ENCODE results near the gene PKD2L2.
A peak's percentile ranks its signal among the peaks of the same experiment; 100 is the strongest.
"Not testable (repeated sequence)": the region's sequence is repeated elsewhere in the genome, so short reads cannot be mapped to it uniquely, and the experiment has no call there.

PKD2L2 gene

GRCh38 chr5:137890845-137891244 lies 1.6 kb downstream of the PKD2L2 start:
- DNase-seq: no peak

- no peak for DNase-seq
Observed at GRCh38 chr5:137891849-137892248, 2.6 kb downstream of the PKD2L2 start.

- DNase-seq: no peak
Observed at GRCh38 chr5:137894586-137894985, 5.3 kb downstream of the PKD2L2 start.

- no peak for DNase-seq
Observed at GRCh38 chr5:137896560-137896959, 7.3 kb downstream of the PKD2L2 start.

- no peak for DNase-seq
Observed at GRCh38 chr5:137899493-137899892, 10.2 kb downstream of the PKD2L2 start.

- DNase-seq: no peak
Observed at GRCh38 chr5:137901011-137901817, 12.0 kb downstream of the PKD2L2 start.

- no peak for DNase-seq
Observed at GRCh38 chr5:137902408-137903133, 13.3 kb downstream of the PKD2L2 start.

GRCh38 chr5:137914758-137915157 lies 25.5 kb downstream of the PKD2L2 start:
- no peak for DNase-seq

GRCh38 chr5:137916923-137917322 lies 27.7 kb downstream of the PKD2L2 start:
- DNase-seq: no peak

GRCh38 chr5:137921931-137922330 lies 32.7 kb downstream of the PKD2L2 start:
- peak; percentile 41 for DNase-seq

- DNase-seq: peak; percentile 22
Observed at GRCh38 chr5:137923856-137924255, 34.6 kb downstream of the PKD2L2 start.

- no peak for DNase-seq
Observed at GRCh38 chr5:137932800-137933199, 43.5 kb downstream of the PKD2L2 start.

GRCh38 chr5:137933491-137933911 lies 44.2 kb downstream of the PKD2L2 start:
- peak; percentile 74 for DNase-seq

GRCh38 chr5:137935190-137935589 lies 45.9 kb downstream of the PKD2L2 start:
- DNase-seq: no peak

- no peak for DNase-seq
Observed at GRCh38 chr5:137935694-137936093, 46.4 kb downstream of the PKD2L2 start.

- no peak for DNase-seq
Observed at GRCh38 chr5:137937994-137938750, 48.9 kb downstream of the PKD2L2 start.

GRCh38 chr5:137938751-137939143 lies 49.5 kb downstream of the PKD2L2 start:
- DNase-seq: no peak

- DNase-seq: no peak
Observed at GRCh38 chr5:137939331-137939730, 50.1 kb downstream of the PKD2L2 start.

GRCh38 chr5:137944280-137944679 lies 55.0 kb downstream of the PKD2L2 start:
- DNase-seq: not testable (repeated sequence)

- no peak for DNase-seq
Observed at GRCh38 chr5:137945825-137946224, 56.6 kb downstream of the PKD2L2 start.

- DNase-seq: peak; percentile 85
Observed at GRCh38 chr5:137954131-137954879, 65.0 kb downstream of the PKD2L2 start.

GRCh38 chr5:137957948-137958347 lies 68.7 kb downstream of the PKD2L2 start:
- no peak for DNase-seq

- no peak for DNase-seq
Observed at GRCh38 chr5:137959488-137959887, 70.2 kb downstream of the PKD2L2 start.
